Measurements from ENCODE around the gene SWT1.

The SWT1 gene

DNA sequence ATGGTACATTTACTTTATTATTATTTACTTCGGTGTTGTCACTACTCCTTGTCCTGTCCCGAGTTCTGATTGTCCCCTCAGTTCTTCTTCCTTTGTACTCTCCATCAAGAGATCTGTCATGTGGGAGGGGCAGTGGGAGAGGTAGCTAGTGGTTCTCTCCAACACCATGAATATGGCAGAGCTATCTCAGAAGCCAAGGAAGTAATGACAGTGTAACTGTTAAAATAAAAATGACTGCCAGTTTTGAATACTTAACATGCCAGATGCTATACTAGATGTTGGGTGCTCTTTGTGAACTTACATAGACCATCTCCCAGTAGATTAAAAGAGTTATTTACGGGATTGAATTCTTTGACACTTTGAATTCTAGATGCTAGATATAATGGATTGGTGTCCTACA, 131.5 kb downstream of the SWT1 start:
- no peak for DNase-seq (ENCODE audit: low spot score)

DNA sequence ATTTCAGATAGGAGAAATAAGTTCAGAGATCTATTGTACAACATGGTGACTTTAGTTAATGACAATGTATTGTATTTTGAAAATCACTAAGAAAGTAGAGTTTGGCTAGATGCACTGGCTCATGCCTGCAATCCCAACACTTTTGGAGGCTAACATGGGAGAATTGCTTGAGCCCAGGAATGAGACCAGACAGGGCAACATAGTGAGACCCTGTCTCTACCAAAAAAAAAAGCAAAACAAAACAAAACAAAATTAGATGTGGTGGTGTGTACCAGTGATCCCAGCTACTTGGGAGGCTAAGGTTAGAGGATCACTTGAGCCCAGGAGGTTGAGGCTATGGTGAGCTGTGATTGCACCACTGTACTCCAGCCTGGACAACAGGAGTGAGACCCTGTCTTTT, 132.9 kb downstream of the SWT1 start:
- no peak for DNase-seq (ENCODE audit: low spot score)

DNA sequence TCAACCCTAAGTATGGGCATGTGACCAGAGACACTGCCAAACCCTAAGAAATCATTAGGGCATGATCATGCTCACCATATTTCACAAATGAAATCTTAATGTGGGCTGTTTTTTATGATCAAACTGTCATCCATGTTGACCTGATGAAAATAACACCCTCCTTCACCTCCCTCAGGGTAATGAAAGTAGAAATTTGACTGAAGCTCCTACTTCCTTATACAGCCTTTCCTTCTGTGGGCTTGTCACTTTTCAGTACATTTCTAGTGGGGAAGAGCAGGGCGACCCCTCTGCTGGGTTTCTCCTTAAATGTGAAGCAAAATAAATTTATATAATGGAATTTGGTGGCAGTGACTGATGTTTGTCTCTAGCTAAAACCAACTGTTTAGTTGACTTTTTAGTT, 134.2 kb downstream of the SWT1 start:
- no peak for DNase-seq (ENCODE audit: low spot score)

DNA sequence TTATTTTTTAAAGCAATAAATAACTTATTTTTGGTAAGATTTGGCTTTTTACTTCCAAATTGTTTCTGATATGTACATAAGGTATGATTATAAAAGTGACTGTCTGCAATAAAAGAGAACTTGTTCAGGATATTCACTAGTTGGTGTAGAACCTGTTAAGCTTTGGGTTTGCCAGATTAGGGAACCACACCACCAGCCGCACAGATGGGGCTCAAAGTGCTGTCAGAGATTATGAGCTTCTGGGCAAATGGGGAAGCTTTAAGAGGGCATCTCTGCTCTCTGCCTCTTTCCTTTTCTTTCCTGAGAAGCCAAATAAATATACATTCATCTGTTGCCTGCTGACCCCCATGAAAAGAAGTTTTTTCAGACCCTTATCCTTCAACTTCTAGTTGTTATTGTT, 134.7 kb downstream of the SWT1 start:
- no peak for DNase-seq (ENCODE audit: low spot score)

DNA sequence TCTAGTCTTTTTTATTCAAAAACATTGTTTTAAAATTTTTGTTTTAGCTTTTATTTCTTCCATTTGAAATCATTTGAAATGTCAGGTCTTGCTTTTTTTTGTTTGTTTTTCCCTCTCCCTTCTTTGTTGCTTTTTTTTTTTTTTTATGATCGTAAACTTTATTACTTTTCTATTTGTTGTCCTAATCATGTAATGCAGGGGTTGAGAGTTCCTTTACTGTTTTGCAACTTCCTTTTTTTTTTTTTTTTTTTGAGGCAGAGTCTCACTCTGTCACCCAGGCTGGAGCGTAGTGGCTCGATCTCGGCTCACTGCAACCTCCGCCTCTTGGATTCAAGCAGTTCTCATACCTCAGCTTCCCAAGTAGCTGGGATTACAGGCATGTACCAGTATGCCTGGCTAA, 135.3 kb downstream of the SWT1 start:
- no peak for DNase-seq (ENCODE audit: low spot score)

DNA sequence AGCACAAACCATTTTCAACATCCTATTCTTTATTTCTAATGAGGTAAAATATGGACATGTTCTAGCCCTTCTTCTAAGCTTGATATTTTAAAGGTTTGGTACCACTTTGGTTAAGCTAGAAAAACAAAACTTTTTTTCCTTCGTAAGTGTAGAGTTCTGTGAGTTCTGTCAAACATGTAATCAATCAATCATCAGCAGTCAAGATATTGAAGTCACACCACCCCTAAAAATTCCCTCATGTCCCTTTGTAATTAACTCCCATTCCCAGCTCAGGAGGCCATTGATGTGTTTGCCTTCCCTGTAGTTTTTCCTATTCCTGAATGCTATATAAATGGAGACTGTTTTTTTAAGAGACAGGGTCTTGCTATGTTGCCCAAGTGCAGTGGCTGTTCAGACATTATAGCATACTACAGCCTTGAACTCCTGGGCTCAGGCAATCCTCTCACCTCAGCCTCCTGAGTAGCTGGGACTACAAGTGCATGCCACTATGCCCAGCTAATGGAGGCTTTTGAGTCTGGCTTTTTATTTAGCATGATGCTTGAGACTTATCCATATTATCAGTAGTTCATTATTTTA, 137.1 kb downstream of the SWT1 start:
- no peak for DNase-seq (ENCODE audit: low spot score)

DNA sequence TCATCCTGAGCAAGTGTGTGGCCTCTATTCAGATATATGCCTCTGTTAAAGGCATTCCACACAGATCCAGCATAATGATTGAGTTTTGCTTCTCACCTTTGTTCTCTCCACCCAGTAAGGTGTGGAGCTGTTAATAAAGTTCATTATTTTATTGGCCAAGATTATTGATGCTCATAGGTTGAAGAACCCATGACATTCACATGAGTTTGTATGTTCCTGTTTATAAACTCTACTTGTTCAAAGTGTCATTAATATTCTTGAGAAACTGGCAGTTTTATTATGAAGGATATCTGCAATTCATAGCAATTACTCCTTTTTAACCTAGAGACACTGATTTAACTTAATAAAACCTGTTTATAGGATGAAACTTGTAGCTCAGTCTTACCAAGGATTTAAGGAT, 138.1 kb downstream of the SWT1 start:
- DNase-seq (ENCODE audit: low spot score) = no peak

DNA sequence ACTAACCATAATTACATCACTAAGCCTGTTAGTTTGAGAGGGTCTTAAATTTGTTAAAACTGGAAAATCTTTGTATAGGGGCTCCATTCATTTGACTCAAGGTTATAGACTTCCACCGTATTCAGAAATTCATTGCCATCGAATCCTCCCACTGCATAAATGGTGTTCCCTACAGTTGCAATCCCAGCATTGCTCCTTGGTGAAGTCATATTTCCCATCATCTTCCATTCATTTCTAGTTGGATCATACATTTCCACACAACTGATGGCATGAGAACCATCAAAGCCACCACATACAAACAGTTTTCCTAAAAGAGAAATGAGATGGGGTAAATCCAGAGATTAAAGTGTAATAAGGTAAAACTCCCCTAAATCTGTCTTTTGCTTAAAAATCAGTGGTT, 141.0 kb downstream of the SWT1 start:
- no peak for DNase-seq (ENCODE audit: low spot score)

DNA sequence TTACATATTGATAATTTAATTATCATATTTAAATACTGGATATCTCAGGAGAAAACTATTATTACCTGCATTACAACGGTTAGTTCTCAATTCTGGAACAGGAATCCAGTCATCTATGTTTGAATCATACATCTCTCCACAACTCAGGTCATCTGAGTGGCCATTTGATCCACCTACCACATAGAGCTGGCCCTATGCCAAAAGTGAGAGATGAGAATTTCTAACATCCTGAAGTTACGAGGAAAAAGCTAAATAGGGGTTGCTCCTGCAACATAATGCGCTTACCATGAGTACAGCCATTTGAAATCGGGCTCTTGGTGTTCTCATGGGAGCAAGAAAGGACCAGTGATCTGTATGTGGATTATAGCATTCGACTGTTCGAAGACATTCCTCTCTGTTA, 143.2 kb downstream of the SWT1 start:
- DNase-seq (ENCODE audit: low spot score) = no peak

DNA sequence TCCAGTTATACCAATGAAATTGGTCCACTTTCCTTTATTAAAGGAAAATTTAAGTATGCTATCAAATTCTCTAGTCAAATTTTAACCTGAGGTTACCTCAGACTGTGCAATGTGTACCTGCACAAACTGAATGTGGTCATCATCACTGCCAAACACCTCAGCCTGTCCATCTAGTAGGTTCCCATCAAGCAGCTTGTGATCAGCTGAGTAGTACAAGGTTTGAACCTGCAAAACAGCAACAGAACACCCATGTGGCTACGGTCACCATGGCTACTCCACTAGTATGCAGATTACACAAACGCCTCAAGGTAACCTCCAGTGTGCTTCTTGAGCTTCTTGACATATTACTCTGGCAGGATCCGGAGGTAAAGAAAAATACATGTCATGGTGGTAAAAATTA, 148.5 kb downstream of the SWT1 start:
- no peak for DNase-seq (ENCODE audit: low spot score)

DNA sequence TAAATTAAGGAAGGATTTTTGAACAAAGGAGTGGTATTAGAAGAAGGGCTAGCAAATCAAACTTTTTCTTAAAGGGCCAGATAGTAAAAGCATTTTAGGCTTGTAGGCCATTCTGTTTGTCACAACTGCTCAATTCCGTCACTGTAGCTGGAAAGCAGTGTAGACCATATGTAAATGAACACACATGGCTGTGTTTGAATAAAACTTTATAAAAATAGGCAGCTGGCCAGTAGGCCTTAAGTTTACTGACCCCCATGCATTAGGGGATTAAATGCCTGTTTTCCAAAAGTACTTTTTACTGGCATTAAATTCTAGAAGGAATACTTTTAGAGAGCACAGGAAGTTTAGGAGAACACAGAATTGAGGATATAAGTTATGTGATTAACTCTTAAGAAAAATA, 151.2 kb downstream of the SWT1 start:
- DNase-seq (ENCODE audit: low spot score) = no peak

DNA sequence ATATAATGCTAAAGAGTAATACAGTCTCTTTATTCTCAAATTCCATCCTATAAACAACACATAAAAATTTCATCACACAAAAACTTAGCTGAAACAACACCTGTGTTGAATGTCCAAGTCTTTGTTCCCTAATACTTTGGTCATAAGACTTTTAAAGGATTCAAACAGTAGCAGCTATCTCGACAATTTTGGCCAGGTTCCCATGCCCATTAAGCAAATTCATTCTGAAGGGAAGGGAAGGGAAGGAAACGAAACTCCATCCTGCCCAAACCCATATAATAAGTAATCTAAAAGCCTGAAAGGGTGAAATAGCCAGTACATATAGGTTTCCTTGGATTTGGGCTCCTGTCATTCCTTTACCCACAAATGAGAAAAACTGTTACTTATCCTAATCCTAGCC, 152.6 kb downstream of the SWT1 start:
- DNase-seq (ENCODE audit: low spot score) = no peak

DNA sequence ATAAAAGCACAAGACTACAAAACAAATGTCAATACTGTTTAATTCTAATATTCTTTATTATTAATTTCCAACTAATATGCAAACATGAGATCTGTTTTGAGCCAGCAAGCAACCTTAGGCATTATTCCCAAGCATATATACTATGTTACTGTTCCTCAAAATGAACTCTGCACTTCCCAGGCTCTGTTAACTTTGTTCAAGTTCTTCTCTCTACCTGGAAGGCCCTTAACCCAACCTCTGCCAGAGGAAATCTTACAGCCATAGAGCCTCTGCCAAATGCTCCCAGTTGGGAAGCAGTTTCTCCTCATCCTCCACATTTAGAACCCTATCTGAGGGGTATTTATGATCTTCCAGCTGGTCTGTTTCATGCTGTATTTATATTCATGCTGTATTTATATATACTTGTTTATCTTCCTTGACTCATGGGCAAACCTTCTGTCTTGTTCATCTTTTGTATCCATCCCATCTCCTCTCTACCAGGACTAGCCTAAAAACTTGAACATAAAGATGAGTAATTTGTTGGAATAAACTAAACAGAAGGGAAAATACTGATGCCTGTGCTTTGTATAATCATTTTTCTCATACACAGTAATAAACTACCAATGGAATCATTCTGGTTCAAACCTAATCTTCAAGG, 154.7 kb downstream of the SWT1 start:
- DNase-seq (ENCODE audit: low spot score) = no peak

DNA sequence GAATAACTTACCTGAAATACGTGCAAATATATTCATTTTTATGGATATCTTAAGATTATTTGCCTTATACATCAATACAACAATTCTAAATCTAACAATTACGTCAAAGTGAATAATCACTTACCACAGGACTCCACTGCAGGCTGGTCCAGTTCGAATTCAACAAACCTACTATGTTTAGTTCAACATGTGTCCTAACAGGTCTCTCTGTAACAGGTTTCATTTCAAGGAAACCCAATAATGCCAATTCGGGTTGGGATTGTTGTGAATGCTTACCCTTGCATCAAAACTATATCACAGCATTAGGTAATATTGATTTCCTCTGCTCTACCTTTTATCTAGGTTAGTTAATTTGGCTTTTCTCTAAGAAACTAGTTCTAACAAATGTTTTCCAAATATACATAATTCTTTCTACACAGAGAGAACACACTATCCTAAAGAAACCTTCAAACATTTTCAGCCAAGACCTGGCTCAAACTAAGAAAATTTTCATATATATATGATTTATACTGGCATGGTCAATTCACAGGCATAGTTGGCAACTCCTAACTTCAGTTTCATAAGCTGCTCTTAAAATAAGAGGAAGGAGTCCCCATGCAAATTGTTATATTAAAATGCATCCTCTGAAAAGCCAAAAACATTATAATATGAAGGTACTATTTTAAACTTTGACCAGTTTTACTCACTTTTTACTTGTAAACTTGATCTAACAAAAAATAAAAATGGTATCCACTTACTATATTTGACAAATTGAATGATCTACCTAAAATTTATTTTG, 155.6 kb downstream of the SWT1 start:
- DNase-seq (ENCODE audit: low spot score) = no peak

DNA sequence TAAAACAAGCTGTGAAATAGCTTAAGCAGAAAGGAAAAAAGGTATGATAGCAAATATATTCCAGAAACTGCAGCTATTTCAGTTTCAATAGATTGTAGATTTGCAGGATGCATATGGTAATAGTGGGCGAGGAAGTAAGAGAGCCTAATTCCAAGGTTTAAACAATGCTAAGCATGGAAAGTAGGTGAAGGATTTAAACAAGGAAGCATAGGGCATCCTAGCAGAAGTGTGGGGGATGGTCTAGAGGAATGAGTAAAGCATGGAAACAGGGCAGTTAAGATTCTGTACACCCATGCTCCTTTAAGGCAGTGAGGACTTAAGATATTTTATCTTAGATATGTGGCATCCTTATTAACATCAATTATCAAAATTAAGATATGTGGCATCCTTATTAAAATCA, 157.4 kb downstream of the SWT1 start:
- DNase-seq (ENCODE audit: low spot score) = no peak

DNA sequence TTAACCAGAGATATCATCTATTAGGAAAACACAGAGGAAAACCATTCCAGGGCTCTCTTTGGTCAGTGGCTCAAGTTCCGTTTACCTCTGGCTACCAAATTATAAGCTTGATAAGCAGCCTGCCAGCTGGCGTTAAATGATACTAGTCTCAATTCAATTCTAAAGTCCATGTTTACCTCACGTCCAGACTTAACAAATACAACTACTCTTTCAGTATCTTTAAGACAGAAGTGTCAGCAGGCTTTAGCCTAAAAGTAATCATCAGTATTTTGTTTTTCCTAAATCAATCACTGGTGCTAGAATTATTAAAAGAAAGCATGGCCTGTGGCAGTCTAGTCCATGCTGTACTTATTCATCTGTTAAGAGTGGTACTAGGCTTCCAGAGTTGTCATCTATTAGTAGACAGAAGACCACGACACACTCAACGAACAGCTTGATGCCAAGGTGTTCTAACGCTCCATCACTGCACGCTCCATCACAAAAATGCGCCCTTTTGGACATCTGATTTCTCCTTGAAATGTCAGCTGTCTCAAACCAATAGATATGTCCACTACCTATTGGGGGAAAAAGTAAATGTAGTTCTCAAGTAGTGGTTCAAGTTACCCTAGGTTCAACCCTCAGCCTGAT, 158.6 kb downstream of the SWT1 start:
- no peak for DNase-seq (ENCODE audit: low spot score)

DNA sequence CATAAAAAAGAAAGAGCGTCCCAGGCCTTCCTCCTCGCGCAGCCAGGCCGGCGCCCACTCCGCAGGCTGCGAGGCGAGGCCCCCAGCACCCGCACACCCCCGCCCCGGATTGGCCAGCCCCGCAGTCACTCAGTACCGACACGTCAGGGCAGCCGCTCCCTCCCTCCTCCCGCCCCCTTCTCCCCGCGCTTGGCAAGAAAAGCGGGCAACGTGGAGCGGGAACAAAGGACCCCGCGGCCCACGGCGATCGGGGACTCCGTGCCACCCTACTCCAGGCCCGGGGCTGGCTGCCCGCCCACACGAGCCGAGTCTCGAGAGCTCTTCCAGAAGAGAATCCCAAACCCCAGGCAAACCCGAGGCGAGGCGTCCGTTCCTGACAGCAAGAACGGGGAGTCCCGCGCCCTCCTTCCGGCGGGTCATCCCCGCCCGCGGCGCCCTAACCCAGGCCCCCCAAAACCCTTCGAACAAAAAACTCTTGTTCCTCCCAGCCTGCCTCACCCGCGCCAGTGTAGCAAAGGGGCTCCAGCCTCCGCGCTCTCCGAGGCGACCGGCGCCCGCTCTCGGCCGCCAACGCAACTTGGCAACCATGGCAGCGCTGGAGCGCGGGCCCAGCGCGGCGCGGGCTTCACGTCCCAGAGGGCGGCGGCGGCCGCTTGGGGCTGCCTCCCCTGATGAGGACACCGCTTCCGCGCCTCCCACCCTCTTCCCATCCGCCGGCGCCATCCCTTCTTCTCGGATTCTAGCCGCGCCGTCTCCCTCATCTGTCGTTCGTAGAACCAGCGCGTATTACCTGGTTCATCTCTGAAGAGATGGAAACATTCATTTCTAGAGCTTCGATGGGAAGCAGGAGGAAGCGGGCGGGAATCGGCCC, 159.4 kb downstream of the SWT1 start:
- DNase-seq (ENCODE audit: low spot score) = peak; percentile 93

DNA sequence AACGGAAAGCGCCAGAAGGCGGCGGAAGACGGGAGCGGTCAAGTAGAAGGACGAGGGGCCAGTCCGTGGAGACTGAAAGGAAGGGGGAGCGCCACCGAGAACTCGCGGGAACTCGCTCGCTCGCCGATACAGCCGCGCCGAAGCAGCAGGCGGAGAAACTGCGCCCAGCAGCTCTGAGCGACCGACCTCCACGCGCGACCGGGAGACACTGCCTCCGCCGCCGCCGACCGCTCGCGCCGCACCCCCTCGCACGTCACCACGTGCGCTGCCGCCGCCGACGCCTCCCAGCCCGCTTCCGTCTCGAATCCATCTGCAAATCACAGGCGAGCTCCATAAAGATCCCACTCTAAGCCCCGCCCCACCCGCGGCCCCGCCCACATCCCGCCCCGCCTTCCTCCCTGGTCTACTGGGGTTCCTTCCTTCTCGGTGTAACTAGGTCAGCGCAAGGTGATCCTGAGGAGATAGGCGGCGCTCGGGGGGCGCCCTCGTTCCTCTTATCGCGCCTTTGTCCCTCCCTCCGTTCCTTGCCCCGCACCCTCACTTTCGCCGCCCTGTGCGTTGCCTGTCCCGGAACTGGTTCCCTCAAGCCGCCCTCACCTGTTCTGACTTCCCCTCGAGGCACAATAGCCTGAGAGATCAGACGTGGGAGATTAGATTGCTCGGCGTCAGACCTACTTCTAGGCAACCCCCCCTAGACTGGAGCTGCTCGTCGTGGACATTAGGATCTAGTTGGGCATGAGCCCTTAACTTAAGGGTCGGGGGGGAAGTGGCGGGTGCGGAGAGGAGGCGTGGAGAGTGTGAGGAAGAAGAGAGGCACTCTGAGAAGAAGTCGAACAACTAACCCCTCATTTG, 160.3 kb downstream of the SWT1 start, which contains the start of gene IVNS1ABP:
Gene IVNS1ABP (minus strand): TSS at position 210 of the 852 bp plus-strand sequence. CDS start 7,750 bp downstream, outside the sequence.
- peak; percentile 95 for DNase-seq (ENCODE audit: low spot score)

DNA sequence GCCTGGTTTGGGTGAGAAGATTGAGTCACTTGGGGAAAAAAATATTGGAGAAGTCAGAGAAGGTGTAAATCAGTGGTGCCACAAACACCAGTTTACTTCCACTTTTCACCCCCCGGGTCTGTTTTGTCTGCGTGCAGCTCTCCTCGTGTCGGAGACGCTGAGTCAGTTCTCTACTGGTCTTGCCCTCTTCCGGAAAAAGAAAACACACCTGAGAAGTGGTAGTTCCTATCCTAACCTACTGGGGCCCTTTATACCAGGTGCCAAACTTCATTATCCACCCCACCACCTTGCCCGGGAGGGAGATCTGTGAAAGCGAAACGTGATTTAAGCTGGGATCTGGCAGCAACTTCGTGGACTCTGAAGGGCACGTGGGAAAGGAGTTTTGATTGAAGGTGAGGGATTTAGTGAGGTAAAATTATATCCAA, 160.9 kb downstream of the SWT1 start:
- no peak for DNase-seq (ENCODE audit: low spot score)

DNA sequence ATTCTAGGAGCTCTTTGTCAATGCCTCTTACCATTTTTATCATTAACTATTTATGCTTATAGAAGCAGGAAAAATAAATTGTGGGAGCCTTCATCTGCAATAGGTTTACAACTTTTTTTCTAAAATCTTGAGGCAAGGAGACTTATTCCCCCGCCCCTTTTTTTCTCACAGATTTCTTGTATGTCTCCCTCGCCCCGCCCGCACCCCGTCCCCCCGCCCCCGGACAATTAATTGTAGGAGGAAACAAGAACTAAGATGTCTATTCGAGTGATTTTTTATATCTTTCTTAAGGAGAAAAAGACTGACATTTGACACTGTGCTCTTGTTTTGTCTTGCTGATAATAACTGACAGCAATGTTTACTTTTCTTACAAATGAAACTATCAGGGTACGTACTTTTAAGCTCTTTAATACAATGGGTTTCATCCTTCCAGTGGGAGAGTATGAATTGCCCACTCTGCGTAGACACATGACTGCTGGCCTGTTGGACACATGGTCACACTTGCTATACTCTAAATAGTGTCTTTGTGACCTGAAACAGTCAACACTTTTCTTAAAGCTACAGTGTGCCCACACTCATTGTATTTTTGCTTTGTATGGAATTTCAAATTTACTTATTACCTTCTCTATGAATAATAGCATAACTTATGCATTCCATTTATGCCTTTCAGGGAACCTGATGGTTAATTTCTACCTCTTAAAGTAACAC, 161.6 kb downstream of the SWT1 start:
- DNase-seq (ENCODE audit: low spot score) = no peak

DNA sequence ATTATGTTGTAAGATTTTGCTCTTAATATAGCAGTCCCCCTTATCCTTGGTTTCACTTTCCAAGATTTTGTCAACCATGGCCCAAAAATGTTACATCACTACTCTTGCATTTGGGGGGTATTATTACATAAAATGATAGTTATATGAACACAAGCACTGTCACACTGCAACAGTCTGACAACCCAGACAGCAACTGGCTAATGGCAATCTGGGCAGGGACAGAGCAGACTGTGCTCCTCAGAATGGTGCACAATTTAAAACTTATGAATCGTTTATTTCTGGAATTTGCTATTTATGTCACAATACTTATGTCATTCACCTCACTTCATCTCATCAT, 162.1 kb downstream of the SWT1 start:
- DNase-seq (ENCODE audit: low spot score) = no peak

All from putamen (tissue), 1 donor.